NB4 (cell line): ENCODE data around the gene DAPK1.

Source experiments
- DNase-seq: peaks from one replicate; pipeline ENCODE4 v3.0.0; 2010; ENCODE audit warnings: low read depth
- H3K4me3 ChIP-seq: one replicate; pipeline ENCODE4 v1.5.1; 2011; ENCODE audit warnings: mild to moderate bottlenecking, low read depth, low read length, moderate library complexity
- CTCF ChIP-seq: IDR thresholded peaks from one replicate; pipeline ENCODE4 v1.5.1; 2012; ENCODE audit warnings: low read depth, low read length
- MAX ChIP-seq: IDR thresholded peaks from 2 replicates; pipeline ENCODE4 v1.6.1; 2011; ENCODE audit warnings: low read depth, low read length
- MYC ChIP-seq: IDR thresholded peaks from 2 replicates; pipeline ENCODE4 v1.6.1; 2011; ENCODE audit warnings: low read depth, low read length
- POLR2A ChIP-seq: IDR thresholded peaks from 2 replicates; pipeline ENCODE4 v1.6.1; 2011; ENCODE audit warnings: mild to moderate bottlenecking; ENCODE audit not compliant: insufficient read length; ENCODE audit errors: extremely low read depth

The DAPK1 gene

GRCh38 chr9:87585123-87585855 is 87.6 kb downstream of the DAPK1 start:
- H3K4me3 ChIP-seq: no peak overlapping the region
- TF ChIP-seq CTCF (no peak), MAX (no peak), POLR2A (no peak), MYC (no peak)
- no peak for DNase-seq

GRCh38 chr9:87586731-87587355 is 89.2 kb downstream of the DAPK1 start:
- no peak for TF ChIP-seq POLR2A
- DNase-seq: no peak
- no peak overlapping the region for H3K4me3 ChIP-seq

- TF ChIP-seq POLR2A (no peak), MYC (no peak)
- no peak overlapping the region for H3K4me3 ChIP-seq
- DNase-seq: no peak
Measured at GRCh38 chr9:87587356-87587745, 89.7 kb downstream of the DAPK1 start.

GRCh38 chr9:87587864-87588263 is 90.2 kb downstream of the DAPK1 start:
- TF ChIP-seq CTCF (no peak), MYC (no peak), POLR2A (no peak), MAX (no peak)
- no peak for DNase-seq
- H3K4me3 ChIP-seq: no peak overlapping the region

- DNase-seq: no peak
- no peak overlapping the region for H3K4me3 ChIP-seq
- TF ChIP-seq POLR2A: no peak
- TF ChIP-seq MAX: no peak
- no peak for TF ChIP-seq MYC
- no peak for TF ChIP-seq CTCF
Measured at GRCh38 chr9:87588339-87588738, 90.7 kb downstream of the DAPK1 start.

GRCh38 chr9:87590996-87591395 is 93.3 kb downstream of the DAPK1 start:
- DNase-seq: no peak
- no peak overlapping the region for H3K4me3 ChIP-seq
- TF ChIP-seq MAX: no peak
- no peak for TF ChIP-seq CTCF
- no peak for TF ChIP-seq MYC
- no peak for TF ChIP-seq POLR2A
